ENCODE results near the gene LYSMD2. TPM values are rescaled to one million over a fixed set of nuclear protein-coding genes. Genes with fewer than 3 reads are reported as not detected.
A peak's percentile ranks its signal among the peaks of the same experiment; 100 is the strongest.

The LYSMD2 gene
- total RNA-seq, 1 experiment from 2014 or later, result 2.2 TPM

GRCh38 chr15:51781506-51781905 is 44.1 kb upstream of the LYSMD2 start (continued):
- TF ChIP-seq ZNF416 (CRISPR knock-in tag; IDR thresholded peaks at IDR 0.05), result no peak

GRCh38 chr15:51780636-51781035 is 43.2 kb upstream of the LYSMD2 start:
- DNase-seq (ENCODE audit: low spot score), result no peak
- H3K27me3 Mint-ChIP-seq (ENCODE audit: low read depth), result no peaks in the 10 kb centered on the region
- no peak overlapping the region for H3K4me3 Mint-ChIP-seq
- TF ChIP-seq SMAD4 (CRISPR knock-in tag; IDR thresholded peaks at IDR 0.05) (no peak), ZNF281 (CRISPR knock-in tag; IDR thresholded peaks at IDR 0.05) (no peak)
- H3K4me1 Mint-ChIP-seq, result peaks cover 5% of the 10 kb centered on the region
- peaks cover 3% of the 10 kb centered on the region; the same call in 1 of the 2 replicates for H3K9me3 Mint-ChIP-seq
- H3K36me3 Mint-ChIP-seq, result no peaks in the 10 kb centered on the region; the same call in 1 of the 2 replicates
- CTCF ChIA-PET, result interaction anchor here (0.6 to 1.3 kb wide), 2 partner anchors 131 to 169 kb away, joined by 5 to 6 read pairs; no protein-coding TSS in a partner anchor
- POLR2A ChIA-PET, result no interaction called here
- no peak overlapping the region for H3K27ac Mint-ChIP-seq
- no peak for ATAC-seq

GRCh38 chr15:51776952-51777569 is 39.6 kb upstream of the LYSMD2 start:
- H3K36me3 Mint-ChIP-seq, result no peaks in the 10 kb centered on the region
- CTCF ChIA-PET, result interaction anchor here (0.7 to 3.5 kb wide), 59 partner anchors 8 to 614 kb away, joined by 3 to 181 read pairs (median 5); partner anchors contain the start of genes BCL2L10, DMXL2, LEO1 and LYSMD2
- H3K27me3 Mint-ChIP-seq (ENCODE audit: low read depth), result no peaks in the 10 kb centered on the region
- peaks cover 5% of the 10 kb centered on the region for H3K4me1 Mint-ChIP-seq
- ATAC-seq (peak; percentile 79), DNase-seq (ENCODE audit: low spot score) (peak; percentile 67)
- no peak overlapping the region for H3K27ac Mint-ChIP-seq
- H3K9me3 Mint-ChIP-seq, result no peaks in the 10 kb centered on the region
- TF ChIP-seq ELF4 (CRISPR knock-in tag; IDR thresholded peaks at IDR 0.05; ENCODE audit: low read depth) (no peak), TEAD1 (CRISPR knock-in tag; IDR thresholded peaks at IDR 0.05) (no peak), ZNF263 (CRISPR knock-in tag; IDR thresholded peaks at IDR 0.05; ENCODE audit: low read depth) (no peak), CTCF (IDR thresholded peaks at IDR 0.05) (peak; percentile 49)
- no peak overlapping the region for H3K4me3 Mint-ChIP-seq
- POLR2A ChIA-PET, result interaction anchor here (1.0 kb wide), 1 partner anchor 127 kb away, joined by 5 read pairs; no protein-coding TSS in a partner anchor

- POLR2A ChIA-PET, result interaction anchor here (1.0 kb wide), 1 partner anchor 126 kb away, joined by 5 read pairs; no protein-coding TSS in a partner anchor
- ATAC-seq (peak; percentile 85), DNase-seq (ENCODE audit: low spot score) (peak; percentile 73)
- no peaks in the 10 kb centered on the region for H3K9me3 Mint-ChIP-seq
- CTCF ChIA-PET, result interaction anchor here (0.6 to 3.5 kb wide), 67 partner anchors 9 to 643 kb away, joined by 3 to 181 read pairs (median 4); partner anchors contain the start of genes BCL2L10, DMXL2, LEO1 and LYSMD2
- no peak overlapping the region for H3K4me3 Mint-ChIP-seq
- peaks cover 5% of the 10 kb centered on the region for H3K4me1 Mint-ChIP-seq
- H3K36me3 Mint-ChIP-seq, result no peaks in the 10 kb centered on the region
- H3K27ac Mint-ChIP-seq, result no peak overlapping the region
- TF ChIP-seq KAT7 (CRISPR knock-in tag; IDR thresholded peaks at IDR 0.05; ENCODE audit: borderline replicate concordance) (no peak), CTCF (IDR thresholded peaks at IDR 0.05) (peak; percentile 59)
- no peaks in the 10 kb centered on the region for H3K27me3 Mint-ChIP-seq (ENCODE audit: low read depth)
Observed at GRCh38 chr15:51775967-51776816, 38.7 kb upstream of the LYSMD2 start.

All from WTC11 (cell line).